Measurements from ENCODE around the gene TTC33.
A peak's percentile ranks its signal among the peaks of the same experiment; 100 is the strongest.

The TTC33 gene

DNA sequence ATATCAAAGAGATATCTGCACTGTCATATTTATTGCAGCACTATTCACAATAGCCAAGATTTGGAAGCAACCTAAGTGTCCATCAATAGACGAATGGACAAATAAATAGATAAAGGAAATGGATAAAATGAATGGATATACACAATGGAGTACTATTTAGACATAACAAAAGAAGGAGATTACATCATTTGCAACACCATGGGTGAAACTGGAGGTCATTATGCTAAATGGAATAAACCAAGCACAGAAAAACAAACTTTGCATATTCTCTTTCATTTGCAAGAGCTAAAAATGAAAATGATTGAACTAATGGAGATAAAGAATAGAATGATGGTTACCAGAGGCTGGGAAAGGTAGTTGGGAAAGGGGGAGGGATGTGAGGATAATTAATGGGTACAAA lies 231.1 kb downstream of the TTC33 start:
- TF ChIP-seq, protein P1, sequence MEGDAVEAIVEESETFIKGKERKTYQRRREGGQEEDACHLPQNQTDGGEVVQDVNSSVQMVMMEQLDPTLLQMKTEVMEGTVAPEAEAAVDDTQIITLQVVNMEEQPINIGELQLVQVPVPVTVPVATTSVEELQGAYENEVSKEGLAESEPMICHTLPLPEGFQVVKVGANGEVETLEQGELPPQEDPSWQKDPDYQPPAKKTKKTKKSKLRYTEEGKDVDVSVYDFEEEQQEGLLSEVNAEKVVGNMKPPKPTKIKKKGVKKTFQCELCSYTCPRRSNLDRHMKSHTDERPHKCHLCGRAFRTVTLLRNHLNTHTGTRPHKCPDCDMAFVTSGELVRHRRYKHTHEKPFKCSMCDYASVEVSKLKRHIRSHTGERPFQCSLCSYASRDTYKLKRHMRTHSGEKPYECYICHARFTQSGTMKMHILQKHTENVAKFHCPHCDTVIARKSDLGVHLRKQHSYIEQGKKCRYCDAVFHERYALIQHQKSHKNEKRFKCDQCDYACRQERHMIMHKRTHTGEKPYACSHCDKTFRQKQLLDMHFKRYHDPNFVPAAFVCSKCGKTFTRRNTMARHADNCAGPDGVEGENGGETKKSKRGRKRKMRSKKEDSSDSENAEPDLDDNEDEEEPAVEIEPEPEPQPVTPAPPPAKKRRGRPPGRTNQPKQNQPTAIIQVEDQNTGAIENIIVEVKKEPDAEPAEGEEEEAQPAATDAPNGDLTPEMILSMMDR (IDR thresholded peaks at IDR 0.05; ENCODE audit: low read length, missing control alignments) = no peak
- no peak for DNase-seq (ENCODE audit: low read depth)
- H3K4me3 ChIP-seq (replicated peaks; ENCODE audit: low read depth, low read length) = no peak overlapping the region

DNA sequence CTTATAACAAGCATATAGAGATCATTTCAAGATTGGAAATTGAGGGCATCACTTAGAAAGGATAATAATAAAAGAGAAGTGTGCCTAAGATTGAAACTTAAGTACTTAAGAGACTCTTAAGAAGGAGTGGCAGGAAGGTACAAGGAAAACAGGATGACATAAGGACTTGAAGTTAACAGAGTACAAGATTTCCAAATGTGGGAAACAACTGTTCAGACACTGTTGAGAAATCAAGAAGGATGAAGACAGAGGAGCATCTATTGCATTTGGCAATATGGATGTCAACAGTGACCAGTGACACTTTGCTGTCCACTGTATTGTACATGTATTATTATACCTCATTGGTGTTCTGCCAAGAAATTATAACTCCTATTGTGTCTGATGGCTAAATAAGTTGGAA lies 233.8 kb downstream of the TTC33 start:
- H3K4me3 ChIP-seq (replicated peaks; ENCODE audit: low read depth, low read length) = no peak overlapping the region
- TF ChIP-seq, protein P1 (IDR thresholded peaks at IDR 0.05; ENCODE audit: low read length, missing control alignments) = no peak
- DNase-seq (ENCODE audit: low read depth) = peak; percentile 17

DNA sequence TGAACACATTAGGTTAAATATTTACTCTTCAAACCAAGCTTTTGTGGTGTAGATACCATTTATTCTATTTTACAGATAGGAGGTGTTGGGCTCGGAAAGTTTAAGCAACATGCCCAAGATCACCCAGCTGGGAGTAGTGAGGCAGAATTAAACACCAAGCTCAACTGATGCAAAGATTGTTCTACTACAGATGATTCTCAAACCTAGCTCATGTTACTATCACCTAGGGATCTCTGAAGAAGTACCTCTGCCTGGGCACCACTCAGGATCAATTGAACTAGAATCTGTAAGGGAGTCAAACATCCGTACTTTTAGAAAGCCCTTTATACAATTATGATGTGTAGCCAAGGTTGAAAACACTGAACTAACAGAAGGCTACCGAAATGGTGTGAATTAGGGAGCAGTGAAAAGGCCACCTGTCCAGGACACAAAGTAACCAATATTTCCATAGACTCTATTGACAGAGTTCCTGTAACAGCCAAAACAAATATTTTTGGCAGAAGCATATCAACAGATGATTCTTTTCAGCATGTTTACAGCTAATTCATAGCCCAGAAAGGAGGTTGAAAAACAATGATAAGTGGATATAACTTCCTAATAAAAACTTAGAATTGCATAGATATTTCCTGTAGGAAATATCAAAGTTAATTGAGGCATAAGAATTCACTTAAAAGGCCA lies 234.5 kb downstream of the TTC33 start:
- TF ChIP-seq, protein P1 (IDR thresholded peaks at IDR 0.05; ENCODE audit: low read length, missing control alignments) = no peak
- DNase-seq (ENCODE audit: low read depth) = no peak
- no peak overlapping the region for H3K4me3 ChIP-seq (replicated peaks; ENCODE audit: low read depth, low read length)

DNA sequence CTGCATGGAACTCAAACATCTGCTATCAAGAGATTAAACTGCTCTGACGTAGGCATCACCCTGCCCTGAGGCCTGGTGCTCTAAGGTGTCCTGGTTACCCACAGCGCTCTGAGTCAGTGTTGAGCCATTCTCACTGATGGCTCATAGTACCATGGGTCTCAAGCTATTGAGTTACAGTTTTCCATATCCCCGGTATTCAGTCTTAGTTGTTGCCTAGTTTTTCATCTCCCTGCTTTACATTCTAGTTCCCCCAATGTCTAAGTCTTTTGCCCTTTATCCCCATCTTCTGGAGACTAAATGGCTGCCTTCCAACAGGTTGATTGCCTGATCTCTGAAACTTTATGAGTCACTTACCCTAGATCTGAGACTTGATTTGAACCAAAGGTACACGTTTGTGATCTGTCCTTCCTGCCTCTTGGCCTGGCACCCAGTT lies 237.3 kb downstream of the TTC33 start:
- no peak for DNase-seq (ENCODE audit: low read depth)
- H3K4me3 ChIP-seq (replicated peaks; ENCODE audit: low read depth, low read length) = no peak overlapping the region
- TF ChIP-seq, protein P1 (IDR thresholded peaks at IDR 0.05; ENCODE audit: low read length, missing control alignments) = no peak

DNA sequence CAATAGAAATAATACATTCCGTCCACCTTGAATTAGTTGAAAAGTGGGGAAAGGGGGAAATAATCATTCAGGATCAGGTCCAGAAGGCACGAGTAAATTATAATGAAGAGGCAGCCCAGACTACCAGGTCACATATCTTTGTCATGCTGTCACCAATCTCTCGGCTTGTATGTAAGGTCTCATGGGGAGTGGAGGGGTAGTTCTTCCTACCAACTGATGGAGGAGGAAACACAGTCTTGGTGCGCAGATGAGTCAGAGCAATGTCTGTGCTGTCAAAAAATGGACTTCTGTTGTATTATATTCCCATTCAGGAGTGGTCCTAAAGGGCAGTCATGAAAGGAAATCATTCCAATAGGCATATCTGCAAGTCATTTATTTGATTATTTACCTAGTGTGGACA lies 240.3 kb downstream of the TTC33 start:
- TF ChIP-seq, protein P1 (IDR thresholded peaks at IDR 0.05; ENCODE audit: low read length, missing control alignments) = no peak
- H3K4me3 ChIP-seq (replicated peaks; ENCODE audit: low read depth, low read length) = no peak overlapping the region

DNA sequence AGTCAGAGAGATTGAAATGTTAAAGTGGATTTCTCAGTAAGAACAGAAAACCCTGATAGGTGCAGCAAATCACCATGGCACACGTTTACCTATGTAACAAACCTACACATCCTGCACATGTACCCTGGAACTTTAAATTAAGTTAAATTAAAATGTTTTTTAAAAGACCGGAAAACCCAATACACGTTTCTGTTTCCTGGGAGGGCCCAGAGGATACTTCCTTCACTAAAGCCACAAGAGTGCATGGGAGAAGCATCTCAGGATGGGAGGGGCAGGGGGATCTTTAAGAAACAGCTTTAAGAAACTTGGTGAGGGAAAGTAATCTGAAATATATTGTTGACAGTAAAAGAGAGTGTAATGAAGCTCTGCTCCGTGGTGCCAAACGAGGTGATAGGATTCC lies 240.8 kb downstream of the TTC33 start:
- TF ChIP-seq, protein P1 (IDR thresholded peaks at IDR 0.05; ENCODE audit: low read length, missing control alignments) = no peak
- no peak for DNase-seq (ENCODE audit: low read depth)
- H3K4me3 ChIP-seq (replicated peaks; ENCODE audit: low read depth, low read length) = no peak overlapping the region

More for the DNA sequence above, 240.3 kb downstream of the TTC33 start:
- DNase-seq (ENCODE audit: low read depth) = no peak

DNA sequence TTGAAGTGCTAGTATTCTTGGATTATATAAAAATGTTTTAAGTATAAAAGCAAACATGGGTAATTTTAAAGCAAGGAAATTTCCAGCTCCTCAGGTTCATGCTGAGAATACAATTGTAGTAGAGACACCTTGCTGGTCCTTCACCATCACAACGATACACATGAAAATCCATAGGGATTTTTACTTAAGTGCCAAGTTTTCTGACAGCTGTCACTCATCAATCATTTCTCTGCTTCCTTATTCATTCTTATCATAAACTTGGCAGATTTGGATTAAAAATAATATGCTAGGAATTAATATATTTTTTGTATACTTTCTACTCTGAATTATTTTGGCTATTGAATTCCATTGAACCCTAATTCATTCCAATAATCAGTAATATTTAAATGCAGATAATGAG lies 244.0 kb downstream of the TTC33 start:
- no peak overlapping the region for H3K4me3 ChIP-seq (replicated peaks; ENCODE audit: low read depth, low read length)
- TF ChIP-seq, protein P1 (IDR thresholded peaks at IDR 0.05; ENCODE audit: low read length, missing control alignments) = no peak
- no peak for DNase-seq (ENCODE audit: low read depth)

All from fibroblast of pulmonary artery (primary cell).